Right ventricle myocardium inferior (tissue), 1 donor: ENCODE data around the gene SPIN2B. TPM values are rescaled to one million over a fixed set of nuclear protein-coding genes. Genes with fewer than 3 reads are reported as not detected.
"Not testable (repeated sequence)": the region's sequence is repeated elsewhere in the genome, so short reads cannot be mapped to it uniquely, and the experiment has no call there.

Experiments
- ATAC-seq: fragments of 200-7000 bp; cut with Tn5 transposase; one replicate; pipeline ENCODE4 v1.9.1; 2020; ENCODE audit warnings: mild to moderate bottlenecking, moderate library complexity
- DNase-seq: peaks from one replicate; pipeline ENCODE4 v3.0.0; 2021; ENCODE audit errors: missing footprints
- intact Hi-C: fragments of 100-400 bp; cut with DNase I; formaldehyde crosslinking; loops from one replicate; pipeline ENCODE4 v1.11.0; 2022
- total RNA-seq: library from RNA; stranded (reverse); fragmentation: NEBNext Ultra II Directional; extraction: Animal tissue kit (Norgen Biotek cat#: 25700); gene quantifications from one replicate; pipeline ENCODE4 v1.2.1, GENCODE V29; 2021
- donor health status: DM: no; HTN: yes; CAD: no; lungs with severe emphysema.

SPIN2B gene
- total RNA-seq, 1 donor from 2014 or later: 6.9 TPM

- intact Hi-C loops, ATAC-seq, DNase-seq: not testable (repeated sequence)
These were observed 18.4 kb downstream of the SPIN2B start for GRCh38 chrX:57102918-57103317.

- intact Hi-C loops: no loop called here
- no peak for ATAC-seq
- DNase-seq: no peak
These were observed 38.2 kb downstream of the SPIN2B start for GRCh38 chrX:57083143-57083542.

GRCh38 chrX:57074458-57074857 lies 46.9 kb downstream of the SPIN2B start:
- no peak for DNase-seq
- ATAC-seq: no peak
- intact Hi-C loops: no loop called here

GRCh38 chrX:57070185-57070984 lies 51.0 kb downstream of the SPIN2B start:
- ATAC-seq: no peak
- intact Hi-C loops: no loop called here
- no peak for DNase-seq

Other genes with a start within 250 kb of the SPIN2B start
- 3.1 TPM for gene SPIN3, start 126.0 kb downstream of the SPIN2B start, total RNA-seq
- 0.22 TPM for gene SPIN2A, start 15.8 kb upstream of the SPIN2B start, total RNA-seq
- gene FAAH2, start 165.2 kb upstream of the SPIN2B start, total RNA-seq: 0.24 TPM